Measurements from ENCODE around the gene ANKRD11.
A peak's percentile ranks its signal among the peaks of the same experiment; 100 is the strongest.

The ANKRD11 gene

GRCh38 chr16:89380681-89381080 lies 109.7 kb downstream of the ANKRD11 start:
- DNase-seq = no peak

GRCh38 chr16:89378947-89379771 lies 111.2 kb downstream of the ANKRD11 start:
- no peak for DNase-seq

- DNase-seq = no peak
Observed at GRCh38 chr16:89377453-89377848, 112.9 kb downstream of the ANKRD11 start.

GRCh38 chr16:89376812-89377452 lies 113.4 kb downstream of the ANKRD11 start:
- DNase-seq = no peak

- DNase-seq = no peak
Observed at GRCh38 chr16:89375686-89376085, 114.7 kb downstream of the ANKRD11 start.

DNA sequence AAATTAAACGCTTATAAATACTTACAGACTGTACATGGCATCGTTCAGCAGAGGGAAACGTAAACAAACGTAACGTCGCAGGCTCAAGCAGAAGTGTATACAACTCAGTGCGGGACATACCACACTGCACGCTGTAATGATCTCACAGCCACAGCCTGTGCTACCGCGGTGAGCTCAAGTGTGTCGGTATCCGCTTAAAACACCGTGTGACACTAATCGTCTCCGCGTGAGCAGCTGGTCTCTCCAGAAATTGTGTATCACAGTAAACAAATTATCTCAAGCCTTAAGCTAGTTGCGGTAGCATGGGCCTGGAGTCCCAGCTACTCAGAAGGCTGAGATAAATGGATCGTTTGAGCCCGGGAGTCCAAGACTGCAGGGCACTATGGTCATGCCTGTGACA lies 115.3 kb downstream of the ANKRD11 start:
- DNase-seq = no peak

- DNase-seq = no peak
Observed at GRCh38 chr16:89374393-89374960, 115.9 kb downstream of the ANKRD11 start.

DNA sequence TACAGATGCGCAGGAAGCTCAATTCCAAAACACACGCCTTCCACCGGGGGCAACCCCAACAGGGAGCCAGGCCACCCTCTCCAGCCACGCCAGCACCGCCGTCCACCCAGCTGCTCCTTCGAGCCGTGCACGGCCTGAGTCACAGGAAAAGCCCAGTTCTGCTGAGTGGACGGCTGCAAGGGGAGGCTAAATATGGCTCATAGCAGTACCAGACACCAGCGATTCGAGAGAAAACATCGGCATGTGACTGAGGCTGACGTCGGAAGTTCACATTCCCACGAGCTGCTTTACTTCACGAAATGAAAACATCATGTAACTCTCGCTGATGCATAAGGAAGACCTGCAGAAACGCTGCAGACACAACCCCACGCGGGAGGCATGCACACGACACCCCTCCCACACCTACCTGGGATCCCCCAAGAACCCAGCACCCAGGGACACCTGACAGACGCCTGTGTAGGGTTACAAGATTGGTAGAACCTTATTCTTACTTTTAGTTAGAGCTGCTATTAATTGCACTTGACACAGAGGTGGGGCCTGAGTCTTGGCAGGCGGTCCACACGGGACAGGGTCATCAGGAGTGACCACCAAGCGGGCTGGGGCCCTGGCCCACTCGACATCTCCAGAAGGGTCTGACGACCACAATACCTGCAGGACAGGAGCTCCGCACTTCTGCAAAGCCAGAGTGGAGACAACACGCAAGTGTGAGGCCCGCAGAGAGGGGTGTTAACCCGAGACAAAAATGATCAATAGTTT lies 116.8 kb downstream of the ANKRD11 start:
- peak; percentile 82 to 88 (median 84) for DNase-seq

DNA sequence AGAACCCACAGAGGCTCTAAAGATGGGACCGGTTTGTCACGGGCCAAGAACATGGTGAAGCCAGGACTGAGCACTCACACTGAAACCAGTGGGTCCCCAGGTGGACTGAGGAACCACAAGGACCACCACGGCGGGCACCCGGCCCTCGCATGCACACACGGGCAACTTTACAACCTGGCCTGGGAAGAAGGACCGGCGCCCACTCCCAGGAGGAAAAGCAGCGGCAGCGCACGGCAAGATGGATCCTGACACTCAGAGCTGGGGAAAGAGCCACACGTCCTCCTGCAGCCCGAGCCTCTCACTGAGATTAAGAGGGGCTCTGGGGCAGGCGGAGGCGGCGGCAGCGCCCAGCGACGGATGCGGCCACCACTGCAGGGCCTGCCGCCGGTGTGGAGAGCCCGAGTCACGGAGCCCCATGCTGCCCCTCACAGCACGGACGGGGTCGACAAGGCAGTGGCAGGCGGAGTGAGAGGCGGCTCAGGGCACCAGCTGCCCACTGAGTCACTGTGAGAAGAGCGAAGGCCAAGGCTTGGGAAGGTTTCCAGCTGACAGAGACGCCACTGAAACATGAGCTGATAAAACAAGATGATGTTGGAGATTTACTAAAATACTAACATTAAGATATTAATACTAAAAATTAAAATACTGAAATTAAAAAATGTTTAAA lies 118.3 kb downstream of the ANKRD11 start:
- no peak for DNase-seq

GRCh38 chr16:89371386-89371785 lies 119.0 kb downstream of the ANKRD11 start:
- no peak for DNase-seq

GRCh38 chr16:89370601-89371000 lies 119.8 kb downstream of the ANKRD11 start:
- DNase-seq = no peak

DNA sequence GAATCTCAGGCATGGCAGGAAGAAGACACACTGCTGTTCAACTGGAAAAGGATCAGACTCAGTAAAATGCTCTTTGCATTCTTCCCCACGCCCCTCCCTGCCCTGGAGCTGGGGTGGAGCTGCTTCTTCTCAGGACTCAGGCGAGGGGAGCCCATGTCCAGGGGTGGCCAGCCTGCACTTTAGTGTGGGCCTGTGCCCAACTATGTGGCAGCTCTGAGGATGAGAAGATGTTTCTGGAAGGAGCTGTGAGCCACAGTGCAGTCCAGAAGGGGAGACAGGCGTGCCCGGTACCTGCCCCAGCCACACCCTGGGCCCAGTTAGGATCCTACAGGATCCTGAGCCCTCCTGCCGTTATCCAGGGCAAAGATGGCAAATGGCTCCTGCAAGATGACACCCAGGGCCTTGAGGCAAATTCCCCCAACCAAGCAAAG lies 120.3 kb downstream of the ANKRD11 start:
- no peak for DNase-seq

DNA sequence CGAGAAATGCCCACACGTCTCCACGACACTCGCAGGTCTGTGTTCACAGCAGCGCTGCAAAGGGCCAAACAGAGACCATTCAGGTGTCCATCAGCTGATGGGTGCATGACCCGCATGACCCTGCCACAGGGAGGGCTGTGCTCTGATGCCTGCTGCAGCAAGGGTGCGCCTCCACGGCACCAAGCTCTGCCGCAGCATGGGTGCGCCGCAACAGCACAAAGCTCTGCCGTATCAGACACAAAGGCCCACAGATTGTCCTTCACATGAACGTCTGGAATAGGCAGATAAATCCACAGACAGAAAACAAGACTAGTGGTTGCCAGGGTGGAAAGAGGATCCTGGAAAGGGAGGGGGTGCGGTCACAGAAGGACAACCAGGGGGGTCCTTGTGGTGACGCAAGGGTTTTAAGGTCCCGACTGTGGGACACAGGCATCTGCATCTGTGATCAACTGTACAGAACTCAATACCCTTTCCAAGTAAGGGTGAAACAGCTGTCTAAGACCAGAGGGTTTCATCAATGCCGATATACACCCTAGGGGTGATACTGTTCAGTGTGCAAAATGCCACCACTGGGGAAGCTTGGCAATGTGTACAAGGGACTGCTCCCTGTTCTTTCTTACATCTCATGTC lies 121.0 kb downstream of the ANKRD11 start:
- no peak for DNase-seq

GRCh38 chr16:89368604-89369249 lies 121.6 kb downstream of the ANKRD11 start:
- no peak for DNase-seq

- no peak for DNase-seq
Observed at GRCh38 chr16:89367538-89367915, 122.8 kb downstream of the ANKRD11 start.

GRCh38 chr16:89366561-89367537 lies 123.5 kb downstream of the ANKRD11 start:
- no peak for DNase-seq

GRCh38 chr16:89365996-89366395 lies 124.4 kb downstream of the ANKRD11 start:
- no peak for DNase-seq

- peak; percentile 71 to 93 (median 81) for DNase-seq
Observed at GRCh38 chr16:89365044-89365467, 125.3 kb downstream of the ANKRD11 start.

GRCh38 chr16:89364606-89365005 lies 125.8 kb downstream of the ANKRD11 start:
- DNase-seq = no peak

Measured in suppressor macrophage (primary cell).